ENCODE data around the gene PLEKHG7.
"Not testable (repeated sequence)": the region's sequence is repeated elsewhere in the genome, so short reads cannot be mapped to it uniquely, and the experiment has no call there.

Gene PLEKHG7

DNA sequence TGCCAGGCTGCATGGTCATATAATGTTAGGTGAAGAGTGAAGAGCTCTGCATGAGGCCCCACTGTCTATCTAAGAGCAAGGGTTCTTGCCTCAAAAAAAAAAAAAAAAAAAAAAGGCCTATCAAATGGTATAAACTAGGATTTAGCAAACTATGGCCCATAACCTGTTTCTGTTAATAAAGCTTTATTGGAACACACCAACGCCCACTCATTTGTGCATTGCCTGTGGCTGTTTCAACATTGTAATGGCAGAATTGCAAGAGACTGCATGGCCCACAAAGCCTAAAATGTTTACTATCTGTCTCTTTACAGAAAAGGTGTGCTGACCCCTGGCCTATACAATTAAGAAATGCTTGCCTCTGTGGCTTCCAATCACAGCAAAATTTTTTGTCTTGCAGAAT, 12.8 kb downstream of the PLEKHG7 start:
- DNase-seq: no peak

DNA sequence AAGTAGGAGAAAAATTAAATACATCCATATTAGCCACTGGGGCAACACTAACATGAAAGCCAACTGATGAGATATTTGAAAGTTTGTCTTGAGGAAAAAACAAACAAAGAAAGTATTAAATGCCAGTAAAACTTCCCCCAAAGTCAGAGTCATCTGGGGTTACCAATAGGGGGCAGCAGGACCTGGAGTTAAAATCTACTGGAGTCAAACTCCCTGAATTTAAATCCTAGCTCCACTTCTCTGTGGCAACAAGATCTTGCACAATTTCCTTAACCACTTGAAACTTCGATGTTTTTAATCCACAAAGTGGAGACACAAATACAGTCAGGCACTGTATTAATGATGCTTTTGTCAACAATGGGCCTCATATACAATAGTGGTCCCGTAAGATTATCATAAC, 14.4 kb downstream of the PLEKHG7 start:
- DNase-seq: no peak

DNA sequence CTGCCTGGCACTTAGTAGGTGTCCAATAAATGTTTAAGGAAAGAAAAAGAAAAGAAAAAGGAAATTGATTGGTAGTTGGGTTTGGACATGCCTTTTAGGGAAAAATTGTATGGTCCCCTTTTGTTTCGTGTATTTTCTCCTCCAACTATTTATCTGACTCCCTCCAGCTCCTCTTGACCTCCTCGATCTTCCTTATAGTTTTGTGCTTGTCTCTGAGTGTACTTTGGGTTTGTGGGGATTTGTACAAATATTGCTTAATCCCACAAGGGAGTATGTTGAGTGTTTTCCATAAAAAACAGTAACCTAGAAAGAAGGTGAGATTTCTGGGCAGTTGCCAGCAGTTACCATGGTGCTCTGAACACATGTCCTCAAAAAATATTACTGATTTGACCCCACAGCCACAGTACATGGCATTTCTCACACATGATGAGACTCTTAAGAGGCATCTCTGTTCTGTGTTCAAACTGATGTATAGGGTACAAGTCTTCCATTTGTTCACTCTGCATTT, 15.7 kb downstream of the PLEKHG7 start:
- DNase-seq: no peak

DNA sequence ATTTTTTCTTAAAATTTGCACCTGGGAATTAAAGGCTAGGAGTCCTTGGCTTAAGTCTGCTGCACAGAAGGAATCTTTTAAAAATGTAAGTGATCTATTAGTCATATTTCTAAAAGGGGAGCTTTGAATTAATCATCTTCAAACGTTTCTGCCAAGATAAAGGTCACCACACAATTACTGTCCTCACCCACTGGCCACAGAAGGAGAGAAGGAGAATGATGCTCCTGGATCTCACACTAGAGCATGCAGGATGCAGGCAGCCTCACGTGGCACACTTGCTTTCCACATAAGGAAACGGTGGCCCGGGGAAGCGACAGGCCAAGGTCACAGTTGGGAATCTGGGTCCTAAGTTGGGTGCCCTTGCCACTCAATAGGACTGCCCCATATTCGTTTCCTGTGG, 16.9 kb downstream of the PLEKHG7 start:
- no peak for DNase-seq

DNA sequence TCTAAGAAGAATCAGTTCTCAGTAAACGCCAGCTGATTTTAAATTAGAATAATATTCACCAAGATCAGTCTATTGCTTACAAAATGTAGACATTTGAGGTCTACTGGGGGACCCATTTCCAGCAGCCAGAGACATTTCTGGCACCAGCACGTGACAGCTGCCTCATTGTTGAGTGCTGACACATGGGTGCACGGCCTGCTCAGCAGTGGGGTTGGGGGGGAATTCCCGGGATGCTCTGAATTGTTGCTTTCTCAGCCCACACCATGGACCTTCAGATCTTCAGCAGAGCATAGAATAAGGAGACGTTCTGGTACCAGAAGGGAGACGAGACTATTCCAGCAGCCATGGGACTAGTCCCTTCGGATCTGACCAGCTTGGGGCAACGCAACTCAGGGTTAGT, 18.3 kb downstream of the PLEKHG7 start:
- no peak for DNase-seq

DNA sequence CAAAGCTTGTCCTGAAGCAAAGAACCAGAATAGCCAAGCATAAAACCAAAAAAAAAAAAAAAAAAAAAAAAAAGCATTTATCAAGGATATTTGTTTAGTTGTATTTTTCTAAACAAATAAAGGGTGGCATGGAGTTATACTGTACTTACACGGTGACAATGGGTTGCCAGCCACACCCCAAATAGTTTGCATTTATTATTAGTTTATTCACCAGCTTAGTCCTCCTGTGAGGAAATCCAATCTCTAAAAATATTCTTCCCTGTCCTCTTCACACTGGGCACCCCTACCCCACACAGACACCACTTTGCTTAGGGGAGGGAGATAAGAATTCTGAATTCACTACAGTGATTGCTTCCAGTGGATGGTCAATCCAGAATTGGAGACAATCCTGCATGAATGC, 18.9 kb downstream of the PLEKHG7 start:
- no peak for DNase-seq

DNA sequence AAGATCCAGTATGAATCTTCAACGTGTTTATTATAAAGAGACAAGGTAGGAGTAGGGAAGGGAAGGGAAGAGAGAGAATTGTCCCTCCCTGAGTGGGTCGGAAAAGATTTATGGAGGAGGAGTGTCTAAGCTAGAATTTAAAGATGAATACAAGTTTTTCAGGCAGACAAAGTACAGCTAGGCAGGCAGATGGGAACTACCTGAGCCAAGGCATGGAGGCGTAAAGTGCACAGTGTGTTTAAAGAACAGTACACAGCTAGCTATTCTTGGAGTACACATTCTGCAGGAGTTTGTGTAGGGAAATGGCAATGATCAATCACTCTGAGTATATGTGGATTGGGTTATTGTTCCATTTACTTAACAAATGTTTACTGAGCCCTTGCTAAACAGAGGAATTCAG, 20.1 kb downstream of the PLEKHG7 start:
- DNase-seq: no peak

DNA sequence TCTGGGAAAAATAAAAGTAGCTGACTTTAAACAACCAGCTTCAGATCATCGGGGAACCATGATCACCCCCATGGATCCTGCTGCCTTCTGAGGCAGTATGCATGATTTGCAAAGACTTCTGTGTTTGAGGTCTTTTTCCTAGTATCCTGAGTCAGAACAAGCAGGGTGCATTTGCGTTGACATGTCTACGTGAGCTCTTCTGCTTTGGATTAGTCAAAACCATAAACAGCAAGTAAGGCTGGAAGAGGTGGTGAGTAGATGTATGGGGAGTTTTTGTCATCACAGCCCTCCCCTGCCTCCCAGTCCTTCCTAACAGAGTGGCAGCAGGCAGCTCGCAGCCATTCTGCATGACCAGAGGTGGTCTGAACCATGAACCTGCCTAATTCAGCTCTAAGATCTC, 24.1 kb downstream of the PLEKHG7 start:
- peak; percentile 17 for DNase-seq

DNA sequence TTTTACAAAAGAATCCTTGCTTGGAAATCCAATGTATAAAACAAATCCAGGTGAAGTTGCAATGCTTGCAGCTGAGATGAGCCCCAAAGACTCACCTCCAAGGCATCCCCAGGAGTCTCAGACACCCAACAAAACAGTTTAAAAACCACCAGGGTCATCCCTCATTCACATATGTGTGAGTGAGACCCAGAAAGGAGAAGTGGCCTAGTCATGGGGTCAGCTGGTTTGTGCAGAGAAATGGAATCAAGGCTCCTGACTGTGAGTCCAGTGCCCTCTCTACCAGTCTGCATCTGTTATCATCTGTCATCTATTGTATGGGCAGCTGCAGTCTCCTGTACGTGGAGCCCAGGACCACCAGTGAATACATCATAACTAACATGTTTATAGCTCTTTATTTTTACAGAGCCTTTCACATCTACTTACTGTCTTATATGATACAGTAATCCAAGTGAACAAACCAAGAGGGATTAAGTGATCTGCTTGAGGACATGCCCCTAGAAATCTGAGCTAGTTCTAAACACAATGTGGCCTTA, 27.1 kb downstream of the PLEKHG7 start:
- no peak for DNase-seq

DNA sequence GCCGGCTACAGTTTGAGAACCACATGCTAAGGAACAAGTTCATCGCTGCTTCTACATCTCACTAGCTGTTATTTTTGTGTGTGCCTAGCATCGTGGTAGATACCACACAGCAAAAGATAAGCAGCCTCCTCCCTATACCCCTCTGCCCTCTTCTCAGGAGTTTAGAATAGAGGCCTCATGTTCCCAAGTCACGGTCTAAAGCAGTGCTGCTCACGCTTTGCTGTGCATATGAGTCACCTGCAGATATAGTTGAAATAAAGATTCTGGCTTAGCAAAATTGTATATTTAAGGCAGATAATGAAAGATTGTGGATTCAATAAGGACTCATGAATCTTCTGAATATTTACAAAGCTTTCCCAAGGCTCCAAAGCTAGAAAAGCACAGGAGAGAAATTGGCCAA, 28.0 kb downstream of the PLEKHG7 start:
- DNase-seq: no peak

DNA sequence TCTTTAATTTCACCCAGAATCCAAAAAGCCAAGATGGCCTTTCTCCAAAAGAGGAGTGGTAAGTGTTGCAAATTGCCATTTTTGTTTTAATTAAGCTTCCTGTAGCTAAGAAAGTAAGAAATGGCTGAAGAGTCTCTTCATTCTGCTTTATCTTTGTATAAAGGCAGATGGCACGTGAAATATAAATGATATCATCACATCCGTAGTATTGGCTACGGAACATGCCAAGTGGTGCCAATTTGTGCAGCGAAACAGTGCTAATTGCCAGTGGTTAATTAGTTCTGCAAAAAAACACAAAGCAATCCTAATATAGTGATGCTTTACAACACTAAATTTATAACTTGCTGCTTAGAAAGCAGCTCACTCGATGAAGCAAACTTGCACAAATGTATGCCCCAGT, 29.4 kb downstream of the PLEKHG7 start:
- no peak for DNase-seq

DNA sequence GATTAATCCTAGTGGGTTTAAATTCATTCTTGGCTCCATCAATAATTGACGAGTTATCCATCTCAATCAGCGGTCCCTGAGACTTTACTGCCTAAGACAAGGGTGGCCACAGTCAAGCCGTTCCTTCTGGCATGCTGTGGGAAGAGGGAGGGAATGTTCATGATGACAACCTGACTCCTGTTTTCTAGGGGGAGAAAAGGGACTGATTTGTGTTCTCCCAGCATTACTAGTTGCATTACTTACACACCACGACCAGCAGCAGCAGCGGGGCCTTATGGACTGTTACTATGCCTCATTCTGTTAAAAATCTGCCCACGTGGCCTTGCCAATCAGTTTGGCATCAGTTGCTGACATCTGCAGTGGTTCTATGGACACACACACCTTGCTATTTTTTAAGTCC, 29.9 kb downstream of the PLEKHG7 start:
- DNase-seq: no peak

DNA sequence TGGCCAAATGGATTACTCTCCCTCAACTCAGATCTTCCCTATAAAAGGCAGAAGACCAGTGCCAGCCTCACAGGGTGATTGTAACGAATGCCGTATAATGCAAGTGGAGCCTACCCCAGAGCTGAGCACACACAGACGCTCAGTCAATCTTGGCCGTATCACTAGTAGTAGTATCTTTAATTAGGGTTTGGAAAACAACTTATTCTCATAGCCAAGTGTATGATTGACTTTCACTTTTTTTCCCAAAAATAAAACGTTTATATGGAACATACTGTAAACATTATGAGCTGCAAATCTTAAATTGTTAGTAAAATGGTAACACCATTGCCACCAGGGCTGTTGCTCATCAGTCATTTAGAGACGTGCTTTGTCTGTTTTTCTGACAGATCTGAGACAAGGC, 30.4 kb downstream of the PLEKHG7 start:
- DNase-seq: no peak

DNA sequence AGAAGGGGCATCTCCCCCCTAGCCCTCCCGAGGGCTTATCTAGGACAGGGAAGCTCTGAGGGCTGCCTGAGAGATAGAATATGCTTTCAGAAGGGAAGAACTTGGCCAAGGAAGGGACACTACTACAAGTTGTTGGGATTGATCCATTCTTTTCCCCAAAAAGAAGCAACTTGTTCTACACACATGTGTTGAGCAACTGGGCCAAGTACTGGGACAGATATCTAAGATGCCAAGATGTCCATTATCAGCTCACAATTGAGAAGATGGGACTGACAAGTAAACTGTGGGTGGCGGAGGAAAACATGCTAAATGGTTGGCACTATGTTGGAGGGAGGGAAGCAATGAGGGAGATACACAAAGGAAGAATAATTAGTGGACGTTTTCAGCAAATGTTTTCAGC, 30.9 kb downstream of the PLEKHG7 start:
- no peak for DNase-seq

DNA sequence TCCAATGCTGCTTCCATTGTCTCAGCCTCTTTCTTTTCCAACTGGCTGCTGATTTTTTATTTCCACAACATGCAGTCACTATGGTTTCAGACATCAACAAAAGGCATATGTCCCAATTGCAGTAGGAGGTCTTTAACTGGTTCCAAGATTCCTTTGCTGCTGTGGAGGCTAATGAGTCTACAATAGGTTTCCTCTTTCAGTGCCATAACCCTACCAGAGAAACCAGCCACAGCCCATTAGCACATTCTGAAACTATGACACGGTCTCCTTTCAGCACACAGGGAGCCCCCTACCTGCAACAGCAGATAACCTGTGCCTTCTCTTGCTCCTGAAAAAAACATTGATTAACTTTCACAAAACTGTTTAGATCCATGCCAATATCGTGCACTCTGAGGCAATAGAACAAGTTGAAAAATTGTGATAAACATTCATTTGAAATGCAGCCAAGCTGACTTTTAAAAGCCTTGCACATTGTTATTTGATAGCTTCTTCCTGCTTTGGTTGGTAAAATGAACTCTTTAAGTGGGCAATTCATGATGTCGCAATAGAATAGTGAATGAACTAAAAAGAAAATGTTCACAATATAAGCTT, 32.4 kb downstream of the PLEKHG7 start:
- no peak for DNase-seq

DNA sequence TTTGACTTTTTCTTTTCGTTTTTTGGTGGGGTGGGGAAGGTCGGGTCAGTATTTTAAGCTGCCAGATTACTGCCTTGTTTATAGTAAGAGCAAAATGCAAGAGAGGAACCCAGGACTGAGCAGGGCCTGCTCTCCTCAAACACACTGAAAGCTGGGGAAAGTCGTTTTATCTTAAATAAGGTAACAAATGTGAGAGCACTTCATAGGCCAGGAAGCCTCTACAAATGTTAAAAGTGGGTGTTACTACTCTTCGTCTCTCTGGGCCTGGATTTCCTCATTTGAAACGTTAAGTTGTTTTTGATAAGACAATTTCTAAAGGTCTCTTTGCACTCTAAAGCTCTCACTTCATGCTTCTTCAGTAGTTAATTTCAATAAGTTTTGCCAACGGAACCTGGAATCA, 33.8 kb downstream of the PLEKHG7 start:
- no peak for DNase-seq

DNA sequence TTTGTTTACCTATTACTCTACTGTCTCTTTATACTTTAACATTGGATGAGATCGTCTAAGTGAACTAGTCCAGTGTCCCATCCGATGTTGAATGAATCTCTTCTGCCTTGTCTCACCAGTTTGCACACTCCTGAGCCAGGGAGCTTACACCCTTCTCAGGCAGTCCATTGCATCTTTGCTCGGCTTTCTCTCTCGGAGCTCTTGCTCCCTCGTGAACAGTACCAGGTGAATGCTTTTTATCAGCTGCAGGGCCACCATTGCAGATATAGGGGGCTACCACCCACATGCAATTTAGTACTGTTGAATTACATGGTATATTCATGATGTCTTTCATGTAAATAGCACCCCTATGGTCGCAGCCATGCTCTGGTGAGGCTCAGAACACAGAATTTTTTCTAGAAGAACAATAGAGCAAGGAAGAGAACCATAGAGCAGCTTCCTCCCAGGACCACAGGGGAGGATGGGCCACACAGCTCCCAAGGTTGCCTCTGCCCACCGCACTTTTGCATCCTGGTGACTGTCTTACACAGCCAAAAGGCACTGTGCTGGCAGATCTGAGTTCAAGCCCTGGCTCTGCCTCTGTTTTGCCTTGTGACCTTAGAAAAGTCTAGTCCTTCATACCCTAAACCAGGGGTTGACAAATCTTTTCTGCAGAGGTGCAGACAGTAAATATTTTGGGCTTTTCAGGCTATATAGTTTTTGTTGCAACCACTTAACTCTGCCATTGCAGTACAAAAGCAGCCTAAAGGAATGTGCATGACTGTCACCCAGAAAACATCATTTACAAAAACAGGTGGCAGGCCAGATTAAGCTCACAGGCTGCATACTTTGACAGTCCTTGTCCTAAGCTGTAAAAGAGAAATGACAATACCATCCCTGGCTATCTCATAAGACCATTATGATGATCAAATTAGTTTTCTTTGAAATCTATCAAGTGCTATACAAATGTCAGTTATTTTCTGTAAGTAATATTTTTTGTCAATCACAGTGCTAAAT, 35.4 kb downstream of the PLEKHG7 start:
- DNase-seq: no peak

DNA sequence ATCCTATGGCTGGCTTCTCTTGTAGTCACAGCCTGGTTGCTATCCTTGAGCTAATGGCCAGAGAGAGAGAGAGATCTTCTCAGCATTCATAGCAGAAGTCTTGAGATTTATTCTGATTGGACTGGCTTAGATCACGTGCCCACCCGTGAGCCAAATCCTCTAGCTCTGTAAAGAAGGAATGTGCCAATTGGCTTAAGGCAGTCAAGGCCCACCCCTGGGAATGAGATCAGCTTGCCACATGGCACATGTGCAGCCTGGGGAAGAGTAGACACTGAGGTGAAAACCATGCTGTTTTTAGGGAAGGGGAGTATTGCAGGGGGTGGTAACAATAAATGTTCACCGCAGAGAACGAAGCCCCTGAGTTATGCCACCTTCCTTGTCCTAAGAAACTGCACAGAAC, 36.3 kb downstream of the PLEKHG7 start:
- no peak for DNase-seq

DNA sequence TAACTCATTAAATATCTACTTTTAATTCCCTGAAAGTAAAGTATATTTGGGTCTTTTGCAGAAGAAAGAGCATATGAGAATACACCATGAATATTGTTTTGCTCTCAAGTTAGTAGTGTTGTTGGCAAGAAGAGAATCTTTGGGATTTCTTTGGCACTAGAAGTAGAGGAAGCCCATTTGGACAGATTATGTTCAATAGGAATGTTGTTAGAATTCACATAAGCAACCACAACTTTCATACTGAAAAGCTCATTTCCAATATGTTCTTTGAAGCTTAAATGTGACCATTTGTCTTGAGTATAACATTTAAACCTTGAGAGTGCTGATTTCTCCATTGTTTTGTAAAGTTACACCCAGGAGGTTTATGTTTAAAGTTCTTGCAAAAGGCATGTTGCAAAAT, 37.6 kb downstream of the PLEKHG7 start:
- DNase-seq: no peak

DNA sequence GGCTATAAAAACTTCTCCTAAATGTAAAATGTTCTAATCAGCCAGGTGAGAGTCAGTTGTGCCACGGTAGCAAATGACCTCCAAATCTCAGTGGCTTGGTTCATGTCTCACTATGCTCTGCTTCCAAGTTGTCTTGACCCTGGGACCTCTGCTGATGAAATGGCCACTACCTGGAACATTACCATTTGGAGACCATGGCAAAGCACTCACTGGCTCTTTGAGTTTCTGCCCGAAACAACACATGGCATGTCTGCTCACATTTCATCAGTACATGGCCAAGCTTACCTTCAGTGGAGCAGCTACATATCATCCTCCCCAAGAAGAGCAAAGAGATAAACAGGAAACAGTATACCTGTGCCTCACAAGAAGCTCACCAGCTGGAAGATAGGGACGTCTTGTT, 40.2 kb downstream of the PLEKHG7 start:
- no peak for DNase-seq

DNA sequence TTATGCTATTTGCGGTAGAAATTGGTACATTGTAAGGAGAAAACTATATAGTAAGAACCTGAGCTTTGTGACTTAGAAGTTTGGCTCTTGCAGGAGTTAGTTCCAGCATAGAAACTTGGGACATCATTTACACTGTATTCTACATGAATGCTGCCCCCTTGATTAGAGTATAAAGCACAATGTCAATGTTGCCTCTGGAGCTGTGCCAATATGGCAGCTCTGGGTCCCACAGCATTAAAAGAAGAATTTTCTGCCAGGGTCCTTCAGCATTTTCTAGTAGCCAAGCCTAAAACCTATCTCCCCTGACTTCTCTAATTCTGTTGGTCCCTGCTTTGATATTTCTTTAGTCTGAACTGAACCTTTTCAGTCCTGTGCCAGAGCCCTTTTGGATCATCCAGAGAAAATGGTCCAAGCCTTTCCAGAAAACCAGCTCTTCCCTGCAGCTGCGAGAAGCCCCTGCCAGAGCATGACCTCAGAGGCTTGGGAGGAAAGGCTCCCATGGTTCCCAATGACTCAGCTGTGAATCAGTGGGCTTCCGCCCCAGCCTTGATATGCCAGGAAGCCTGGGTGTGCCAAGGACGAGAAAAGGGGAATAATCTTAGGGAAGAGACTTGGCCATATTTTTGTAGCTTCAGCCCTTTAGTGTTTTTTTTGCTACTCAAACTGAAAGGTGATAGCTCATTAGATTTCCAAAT, 43.2 kb downstream of the PLEKHG7 start:
- DNase-seq: no peak

DNA sequence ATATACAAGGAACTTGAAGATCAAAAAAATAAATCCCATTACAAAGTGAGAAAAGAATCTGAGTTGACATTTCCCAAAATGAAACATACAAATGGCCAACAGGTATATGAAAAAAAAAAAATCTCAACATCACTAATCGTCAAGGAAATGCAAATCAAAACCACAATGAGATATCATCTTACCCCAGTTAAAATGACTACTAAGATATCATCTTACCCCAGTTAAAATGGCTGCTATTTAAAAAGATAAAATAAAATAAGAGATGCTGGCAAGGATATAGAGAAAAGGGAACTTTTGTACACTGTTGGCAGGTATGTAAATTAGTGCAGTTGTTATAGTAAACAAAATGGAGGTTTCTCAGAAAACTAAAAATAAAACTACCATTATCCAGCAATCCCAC, 44.4 kb downstream of the PLEKHG7 start:
- DNase-seq: no peak

DNA sequence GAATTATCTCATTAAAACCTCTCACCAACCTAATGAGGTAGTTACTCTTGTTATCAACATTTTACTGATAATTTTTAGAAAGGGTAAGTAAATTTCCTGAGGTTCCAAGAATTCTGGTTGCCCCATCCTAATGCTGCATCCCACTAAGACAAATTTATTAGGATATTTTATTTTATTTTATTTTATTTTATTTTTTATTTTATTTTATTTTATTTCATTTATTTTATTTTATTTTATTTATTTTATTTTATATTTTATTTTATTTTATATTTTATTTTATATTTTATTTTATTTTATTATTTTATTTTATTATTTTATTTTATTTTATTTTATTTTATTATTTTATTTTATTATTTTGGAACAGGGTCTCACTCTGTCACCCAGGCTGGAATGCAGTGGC, 46.9 kb downstream of the PLEKHG7 start:
- DNase-seq: not testable (repeated sequence)
